Brain microvascular endothelial cell (primary cell): ENCODE data around the gene SLC7A1.
A peak's percentile ranks its signal among the peaks of the same experiment; 100 is the strongest.

ENCODE experiments used
- DNase-seq: peaks from one replicate; pipeline ENCODE4 v3.0.0-alpha.2; 2020
- H3K27ac ChIP-seq: fragments of 250-450 bp; sonication (Bioruptor Pico); 2 replicates; pipeline ENCODE4 v1.5.1; 2020; ENCODE audit warnings: mild to moderate bottlenecking, moderate library complexity
- H3K27me3 ChIP-seq: fragments of 250-450 bp; sonication (Bioruptor Pico); replicated peaks from 2 replicates; pipeline ENCODE4 v1.5.1; 2020; ENCODE audit warnings: mild to moderate bottlenecking
- H3K36me3 ChIP-seq: fragments of 250-450 bp; sonication (Bioruptor Pico); replicated peaks from 2 replicates; pipeline ENCODE4 v1.5.1; 2020; ENCODE audit warnings: mild to moderate bottlenecking
- H3K4me3 ChIP-seq: 2 replicates; pipeline ENCODE4 v1.5.1; 2011; ENCODE audit warnings: low read depth, mild to moderate bottlenecking, control low read depth, low read length, moderate library complexity
- in situ Hi-C: cut with HindIII; loops from 2 replicates; pipeline ENCODE4 v1.10.0; 2017; ENCODE audit warnings: low sequenced_read_pairs, low pct_ligation_motif_present
- TF ChIP-seq, protein P1 (sequence below): IDR thresholded peaks from 2 replicates; pipeline ENCODE4 v1.5.1; 2011; ENCODE audit warnings: low read depth, mild to moderate bottlenecking, moderate library complexity, low read length, control low read depth, inconsistent platforms; ENCODE audit errors: missing control alignments

Gene SLC7A1

DNA sequence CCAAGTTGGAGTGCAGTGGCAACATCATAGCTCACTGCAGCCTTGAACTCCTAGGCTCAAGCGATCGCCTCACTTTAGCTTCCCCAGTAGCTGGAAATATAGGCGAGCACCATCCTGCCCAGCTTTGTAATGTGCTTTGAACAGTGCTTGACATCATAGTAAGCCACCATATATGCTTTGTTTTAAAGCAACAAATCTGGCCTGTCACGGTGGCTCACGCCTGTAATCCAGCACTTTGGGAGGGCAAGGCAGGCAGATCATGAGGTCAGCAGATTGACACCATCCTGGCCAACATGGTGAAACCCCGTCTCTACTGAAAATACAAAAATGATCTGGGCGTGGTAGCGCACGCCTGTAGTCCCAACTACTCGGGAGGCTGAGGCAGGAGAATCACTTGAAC is 1.8 kb upstream of the SLC7A1 start:
- H3K27ac ChIP-seq, result no peak overlapping the region
- in situ Hi-C loops, result no loop called here
- DNase-seq, result no peak
- H3K27me3 ChIP-seq, result no peaks in the 10 kb centered on the region
- TF ChIP-seq, protein P1, sequence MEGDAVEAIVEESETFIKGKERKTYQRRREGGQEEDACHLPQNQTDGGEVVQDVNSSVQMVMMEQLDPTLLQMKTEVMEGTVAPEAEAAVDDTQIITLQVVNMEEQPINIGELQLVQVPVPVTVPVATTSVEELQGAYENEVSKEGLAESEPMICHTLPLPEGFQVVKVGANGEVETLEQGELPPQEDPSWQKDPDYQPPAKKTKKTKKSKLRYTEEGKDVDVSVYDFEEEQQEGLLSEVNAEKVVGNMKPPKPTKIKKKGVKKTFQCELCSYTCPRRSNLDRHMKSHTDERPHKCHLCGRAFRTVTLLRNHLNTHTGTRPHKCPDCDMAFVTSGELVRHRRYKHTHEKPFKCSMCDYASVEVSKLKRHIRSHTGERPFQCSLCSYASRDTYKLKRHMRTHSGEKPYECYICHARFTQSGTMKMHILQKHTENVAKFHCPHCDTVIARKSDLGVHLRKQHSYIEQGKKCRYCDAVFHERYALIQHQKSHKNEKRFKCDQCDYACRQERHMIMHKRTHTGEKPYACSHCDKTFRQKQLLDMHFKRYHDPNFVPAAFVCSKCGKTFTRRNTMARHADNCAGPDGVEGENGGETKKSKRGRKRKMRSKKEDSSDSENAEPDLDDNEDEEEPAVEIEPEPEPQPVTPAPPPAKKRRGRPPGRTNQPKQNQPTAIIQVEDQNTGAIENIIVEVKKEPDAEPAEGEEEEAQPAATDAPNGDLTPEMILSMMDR, result no peak
- no peak overlapping the region for H3K4me3 ChIP-seq
- H3K36me3 ChIP-seq, result peaks cover 2% of the 10 kb centered on the region

DNA sequence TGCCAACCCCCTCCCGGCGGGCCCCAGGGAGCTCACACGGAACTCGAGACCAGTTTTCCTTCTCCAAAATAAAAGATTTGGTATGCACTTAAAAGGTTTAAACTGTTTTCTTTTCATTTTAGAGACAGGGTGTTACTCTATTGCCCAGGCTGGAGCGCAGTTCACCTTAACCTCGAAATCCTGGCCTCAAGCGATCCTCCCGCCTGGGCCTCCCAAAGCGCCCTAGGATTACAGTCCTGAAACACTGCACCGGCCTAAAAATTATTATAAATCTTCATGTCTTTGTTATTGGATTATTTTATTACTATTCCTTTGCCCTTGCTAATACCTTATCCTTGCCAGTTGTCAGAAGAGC is 553 bp upstream of the SLC7A1 start:
- H3K27ac ChIP-seq, result peak overlapping the region; percentile 10

GRCh38 chr13:29594710-29595379 is 643 bp downstream of the SLC7A1 start:
- peak overlapping the region; percentile 67 for H3K4me3 ChIP-seq
- no peaks in the 10 kb centered on the region for H3K27me3 ChIP-seq
- TF ChIP-seq, protein P1, result no peak
- peaks cover 2% of the 10 kb centered on the region for H3K36me3 ChIP-seq
- H3K27ac ChIP-seq, result peak overlapping the region; percentile 99
- peak; percentile 47 for DNase-seq
- in situ Hi-C loops, result no loop called here

More for the DNA sequence above, 553 bp upstream of the SLC7A1 start:
- Histone ChIP-seq H3K36me3 (peaks cover 2% of the 10 kb centered on the region), H3K4me3 (peak overlapping the region; percentile 58), H3K27me3 (no peaks in the 10 kb centered on the region)
- no peak for DNase-seq
- in situ Hi-C loops, result no loop called here
- TF ChIP-seq, protein P1, result no peak

- H3K36me3 ChIP-seq, result peaks cover 2% of the 10 kb centered on the region
- no peaks in the 10 kb centered on the region for H3K27me3 ChIP-seq
- TF ChIP-seq, protein P1, result no peak
- H3K4me3 ChIP-seq, result peak overlapping the region; percentile 67
- peak; percentile 84 for DNase-seq
- H3K27ac ChIP-seq, result peak overlapping the region; percentile 99
- in situ Hi-C loops, result no loop called here
Measured at GRCh38 chr13:29594303-29594709, 1.2 kb downstream of the SLC7A1 start.

GRCh38 chr13:29593605-29594297 is 1.7 kb downstream of the SLC7A1 start:
- Histone ChIP-seq H3K4me3 (peak overlapping the region; percentile 67), H3K27ac (peak overlapping the region; percentile 99), H3K27me3 (no peaks in the 10 kb centered on the region), H3K36me3 (peaks cover 2% of the 10 kb centered on the region)
- no peak for DNase-seq
- in situ Hi-C loops, result no loop called here
- TF ChIP-seq, protein P1, result no peak
